ENCODE results near the gene UPF2.

DNA sequence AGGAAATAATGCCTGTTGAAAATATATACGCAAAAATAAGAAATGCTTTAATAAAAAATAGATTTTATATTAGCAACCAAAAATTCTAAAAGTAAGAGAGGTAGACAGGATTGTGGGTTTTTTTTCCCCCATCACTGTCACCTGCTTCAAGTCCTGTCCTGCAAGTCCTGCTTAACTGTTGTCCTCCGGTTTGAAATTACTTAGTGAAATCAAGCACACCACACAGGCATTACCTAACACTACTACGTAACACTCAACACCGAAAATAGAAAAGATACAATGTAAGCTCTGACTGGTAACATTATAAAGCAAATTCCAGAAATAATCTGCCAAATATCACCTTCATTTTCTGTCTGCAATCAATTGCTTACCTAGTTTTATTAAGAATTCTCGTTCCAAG, 90.9 kb downstream of the UPF2 start:
- TF ChIP-seq CTCF (IDR thresholded peaks at IDR 0.05; ENCODE audit: low read depth, low read length, missing input control): no peak
- no peak for TF ChIP-seq TAF1 (conservative IDR thresholded peaks at IDR 0.05)
- TF ChIP-seq HNF4G (IDR thresholded peaks at IDR 0.05): no peak
- no peak for TF ChIP-seq YY1 (IDR thresholded peaks at IDR 0.05)
- TF ChIP-seq, protein P1, sequence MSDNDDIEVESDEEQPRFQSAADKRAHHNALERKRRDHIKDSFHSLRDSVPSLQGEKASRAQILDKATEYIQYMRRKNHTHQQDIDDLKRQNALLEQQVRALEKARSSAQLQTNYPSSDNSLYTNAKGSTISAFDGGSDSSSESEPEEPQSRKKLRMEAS (IDR thresholded peaks at IDR 0.05): no peak
- TF ChIP-seq FOXA1 (IDR thresholded peaks at IDR 0.05): no peak
- TF ChIP-seq, protein P2, sequence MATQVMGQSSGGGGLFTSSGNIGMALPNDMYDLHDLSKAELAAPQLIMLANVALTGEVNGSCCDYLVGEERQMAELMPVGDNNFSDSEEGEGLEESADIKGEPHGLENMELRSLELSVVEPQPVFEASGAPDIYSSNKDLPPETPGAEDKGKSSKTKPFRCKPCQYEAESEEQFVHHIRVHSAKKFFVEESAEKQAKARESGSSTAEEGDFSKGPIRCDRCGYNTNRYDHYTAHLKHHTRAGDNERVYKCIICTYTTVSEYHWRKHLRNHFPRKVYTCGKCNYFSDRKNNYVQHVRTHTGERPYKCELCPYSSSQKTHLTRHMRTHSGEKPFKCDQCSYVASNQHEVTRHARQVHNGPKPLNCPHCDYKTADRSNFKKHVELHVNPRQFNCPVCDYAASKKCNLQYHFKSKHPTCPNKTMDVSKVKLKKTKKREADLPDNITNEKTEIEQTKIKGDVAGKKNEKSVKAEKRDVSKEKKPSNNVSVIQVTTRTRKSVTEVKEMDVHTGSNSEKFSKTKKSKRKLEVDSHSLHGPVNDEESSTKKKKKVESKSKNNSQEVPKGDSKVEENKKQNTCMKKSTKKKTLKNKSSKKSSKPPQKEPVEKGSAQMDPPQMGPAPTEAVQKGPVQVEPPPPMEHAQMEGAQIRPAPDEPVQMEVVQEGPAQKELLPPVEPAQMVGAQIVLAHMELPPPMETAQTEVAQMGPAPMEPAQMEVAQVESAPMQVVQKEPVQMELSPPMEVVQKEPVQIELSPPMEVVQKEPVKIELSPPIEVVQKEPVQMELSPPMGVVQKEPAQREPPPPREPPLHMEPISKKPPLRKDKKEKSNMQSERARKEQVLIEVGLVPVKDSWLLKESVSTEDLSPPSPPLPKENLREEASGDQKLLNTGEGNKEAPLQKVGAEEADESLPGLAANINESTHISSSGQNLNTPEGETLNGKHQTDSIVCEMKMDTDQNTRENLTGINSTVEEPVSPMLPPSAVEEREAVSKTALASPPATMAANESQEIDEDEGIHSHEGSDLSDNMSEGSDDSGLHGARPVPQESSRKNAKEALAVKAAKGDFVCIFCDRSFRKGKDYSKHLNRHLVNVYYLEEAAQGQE (IDR thresholded peaks at IDR 0.05): no peak
- no peak for TF ChIP-seq JUND (IDR thresholded peaks at IDR 0.05)
- TF ChIP-seq SP1 (IDR thresholded peaks at IDR 0.05): no peak
- no peak for TF ChIP-seq RXRA (IDR thresholded peaks at IDR 0.05)
